Inflammatory macrophage treated with lipopolysaccharide for 4 hours (primary cell): ENCODE measurements around the gene MALAT1.

Experiments
- DNase-seq: peaks from one replicate; pipeline ENCODE4 v3.0.0-alpha.2; 2020

Gene MALAT1

GRCh38 chr11:65479184-65480145 is 19.4 kb upstream of the MALAT1 start:
- peak; percentile 41 for DNase-seq

GRCh38 chr11:65482306-65482850 is 16.5 kb upstream of the MALAT1 start:
- no peak for DNase-seq

- DNase-seq: no peak
Observed at GRCh38 chr11:65485920-65486219, 13.0 kb upstream of the MALAT1 start.

GRCh38 chr11:65486570-65487466 is 12.0 kb upstream of the MALAT1 start:
- DNase-seq: no peak

- peak; percentile 96 for DNase-seq
Observed at GRCh38 chr11:65487467-65488272, 11.2 kb upstream of the MALAT1 start.

GRCh38 chr11:65488273-65489034 is 10.4 kb upstream of the MALAT1 start:
- DNase-seq: no peak

- DNase-seq: no peak
Observed at GRCh38 chr11:65489035-65489705, 9.7 kb upstream of the MALAT1 start.

GRCh38 chr11:65489706-65490320 is 9.0 kb upstream of the MALAT1 start:
- no peak for DNase-seq

GRCh38 chr11:65491163-65491465 is 7.7 kb upstream of the MALAT1 start:
- DNase-seq: no peak

- DNase-seq: peak; percentile 75
Observed at GRCh38 chr11:65491614-65492386, 7.0 kb upstream of the MALAT1 start.

- DNase-seq: no peak
Observed at GRCh38 chr11:65492387-65492636, 6.5 kb upstream of the MALAT1 start.

- peak; percentile 93 for DNase-seq
Observed at GRCh38 chr11:65492637-65493366, 6.0 kb upstream of the MALAT1 start.

GRCh38 chr11:65493367-65494176 is 5.3 kb upstream of the MALAT1 start:
- peak; percentile 32 for DNase-seq

- no peak for DNase-seq
Observed at GRCh38 chr11:65496304-65497140, 2.3 kb upstream of the MALAT1 start.

- peak; percentile 100 for DNase-seq
Observed at GRCh38 chr11:65497141-65498041, 1.5 kb upstream of the MALAT1 start.

GRCh38 chr11:65498042-65498726 is 661 bp upstream of the MALAT1 start:
- DNase-seq: peak; percentile 79

GRCh38 chr11:65498727-65498976 is 193 bp upstream of the MALAT1 start:
- no peak for DNase-seq
